ENCODE measurements around the gene BMP2K. TPM values are rescaled to one million over a fixed set of nuclear protein-coding genes. Genes with fewer than 3 reads are reported as not detected.

BMP2K gene
- total and polyA plus RNA-seq, 4 donors = 4.4 to 138 (median 19.3) TPM

DNA sequence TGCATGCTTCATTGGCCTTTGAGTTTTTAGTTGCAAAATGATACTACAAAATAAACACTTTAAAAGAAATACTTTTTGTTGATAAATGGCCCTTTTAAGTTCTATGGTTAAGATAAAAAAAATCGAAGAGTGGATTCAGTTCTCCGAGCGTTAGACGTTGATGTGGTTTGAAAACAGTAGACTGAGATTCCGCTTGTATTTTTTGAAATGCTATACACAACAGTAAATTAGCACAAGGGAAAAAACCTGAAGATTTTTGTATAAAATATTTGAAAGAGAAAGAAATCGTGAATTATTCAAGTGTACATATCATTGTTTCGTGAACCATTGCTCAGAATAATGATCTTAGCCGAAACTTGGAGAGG is 1.4 kb downstream of the BMP2K start (continued):
- TF ChIP-seq MAX (IDR thresholded peaks at IDR 0.05) = no peak
- no peak for TF ChIP-seq NR2F2 (IDR thresholded peaks at IDR 0.05)
- TF ChIP-seq RAD21 (IDR thresholded peaks at IDR 0.05) = no peak

- H3K27me3 ChIP-seq (ENCODE audit: control insufficient read depth in 4 of 4, insufficient read depth in 4 of 4, low read length in 3 of 4) = no peaks in the 10 kb centered on the region
- H3K27ac ChIP-seq (ENCODE audit: low read depth in 1 of 2, low read length in 2 of 2) = no peak overlapping the region
- no peak for TF ChIP-seq YY1 (IDR thresholded peaks at IDR 0.05)
- TF ChIP-seq GABPA (IDR thresholded peaks at IDR 0.05 in 1 of 2, conservative IDR thresholded peaks at IDR 0.05 in 1 of 2) = no peak
- TF ChIP-seq NR2F2 (IDR thresholded peaks at IDR 0.05) = no peak
- no peak for TF ChIP-seq JUND (IDR thresholded peaks at IDR 0.05)
- TF ChIP-seq TAF1 (conservative IDR thresholded peaks at IDR 0.05) = no peak
- TF ChIP-seq, protein P1, sequence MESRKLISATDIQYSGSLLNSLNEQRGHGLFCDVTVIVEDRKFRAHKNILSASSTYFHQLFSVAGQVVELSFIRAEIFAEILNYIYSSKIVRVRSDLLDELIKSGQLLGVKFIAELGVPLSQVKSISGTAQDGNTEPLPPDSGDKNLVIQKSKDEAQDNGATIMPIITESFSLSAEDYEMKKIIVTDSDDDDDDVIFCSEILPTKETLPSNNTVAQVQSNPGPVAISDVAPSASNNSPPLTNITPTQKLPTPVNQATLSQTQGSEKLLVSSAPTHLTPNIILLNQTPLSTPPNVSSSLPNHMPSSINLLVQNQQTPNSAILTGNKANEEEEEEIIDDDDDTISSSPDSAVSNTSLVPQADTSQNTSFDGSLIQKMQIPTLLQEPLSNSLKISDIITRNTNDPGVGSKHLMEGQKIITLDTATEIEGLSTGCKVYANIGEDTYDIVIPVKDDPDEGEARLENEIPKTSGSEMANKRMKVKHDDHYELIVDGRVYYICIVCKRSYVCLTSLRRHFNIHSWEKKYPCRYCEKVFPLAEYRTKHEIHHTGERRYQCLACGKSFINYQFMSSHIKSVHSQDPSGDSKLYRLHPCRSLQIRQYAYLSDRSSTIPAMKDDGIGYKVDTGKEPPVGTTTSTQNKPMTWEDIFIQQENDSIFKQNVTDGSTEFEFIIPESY (IDR thresholded peaks at IDR 0.05) = no peak
- no peak for TF ChIP-seq FOXA1 (IDR thresholded peaks at IDR 0.05)
- no peak for TF ChIP-seq FOXA2 (IDR thresholded peaks at IDR 0.05)
- TF ChIP-seq HNF4G (IDR thresholded peaks at IDR 0.05) = no peak
- no peak for TF ChIP-seq EGR1 (IDR thresholded peaks at IDR 0.05; ENCODE audit: low read depth in 2 of 2)
- no peak for TF ChIP-seq RAD21 (IDR thresholded peaks at IDR 0.05)
- no peak for TF ChIP-seq HNF4A (conservative IDR thresholded peaks at IDR 0.05)
- TF ChIP-seq, protein P2, sequence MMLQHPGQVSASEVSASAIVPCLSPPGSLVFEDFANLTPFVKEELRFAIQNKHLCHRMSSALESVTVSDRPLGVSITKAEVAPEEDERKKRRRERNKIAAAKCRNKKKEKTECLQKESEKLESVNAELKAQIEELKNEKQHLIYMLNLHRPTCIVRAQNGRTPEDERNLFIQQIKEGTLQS (IDR thresholded peaks at IDR 0.05) = no peak
- TF ChIP-seq REST (IDR thresholded peaks at IDR 0.05) = no peak
- no peak for TF ChIP-seq RXRA (IDR thresholded peaks at IDR 0.05)
- no peak for TF ChIP-seq SP1 (IDR thresholded peaks at IDR 0.05)
- no peak for TF ChIP-seq MAX (IDR thresholded peaks at IDR 0.05)
- no peak for TF ChIP-seq CTCF (IDR thresholded peaks at IDR 0.05; ENCODE audit: low read depth, low read length, missing input control)
- no peak overlapping the region for H3K4me3 ChIP-seq (ENCODE audit: low read depth in 1 of 3, low read length in 3 of 3)
- peaks cover 5 to 46% (median 15%) of the 10 kb centered on the region in 4 donors for H3K4me1 ChIP-seq (ENCODE audit: control insufficient read depth in 4 of 4, insufficient read depth in 4 of 4, low read length in 3 of 4)
- no peak overlapping the region for H3K9ac ChIP-seq (ENCODE audit: low read depth in 1 of 2, low read length in 2 of 2)
- no peaks in the 10 kb centered on the region for H3K36me3 ChIP-seq (ENCODE audit: control insufficient read depth in 4 of 4, insufficient read depth in 3 of 4, low read depth in 1 of 4, low read length in 3 of 4)
- H3K9me3 ChIP-seq (ENCODE audit: control insufficient read depth in 4 of 4, low read length in 3 of 4) = no peaks in the 10 kb centered on the region
- no peak for DNase-seq (ENCODE audit: low spot score)
- WGBS = 84% methylated on average over 4 of the region's 4 CpGs
Observed at GRCh38 chr4:78778530-78778929, 2.4 kb downstream of the BMP2K start.
